Trophoblast cell (in vitro differentiated cells and primary cell): ENCODE measurements around the gene AHSG.

ENCODE experiments used
- DNase-seq, 2 donors: peaks; one replicate each; pipeline ENCODE4 v3.0.0-alpha.2; 2016
- H2AFZ ChIP-seq: 2 replicates; pipeline ENCODE4 v1.6.1; 2013; ENCODE audit warnings: low read length, moderate library complexity, mild to moderate bottlenecking; ENCODE audit not compliant: insufficient read depth, poor library complexity
- H2AK5ac ChIP-seq: 2 replicates; pipeline ENCODE4 v1.6.1; 2013; ENCODE audit warnings: mild to moderate bottlenecking, low read length
- H2BK120ac ChIP-seq: 2 replicates; pipeline ENCODE4 v1.6.1; 2013; ENCODE audit warnings: low read length, mild to moderate bottlenecking, moderate library complexity; ENCODE audit not compliant: insufficient read depth, poor library complexity
- H2BK12ac ChIP-seq: 2 replicates; pipeline ENCODE4 v1.6.1; 2013; ENCODE audit warnings: mild to moderate bottlenecking, low read length, moderate library complexity
- H2BK5ac ChIP-seq: 2 replicates; pipeline ENCODE4 v1.6.1; 2013; ENCODE audit warnings: low read length, low read depth, moderate library complexity, mild to moderate bottlenecking; ENCODE audit not compliant: poor library complexity
- H3K14ac ChIP-seq: 2 replicates; pipeline ENCODE4 v1.6.1; 2013; ENCODE audit warnings: mild to moderate bottlenecking, low read length
- H3K18ac ChIP-seq: 2 replicates; pipeline ENCODE4 v1.6.1; 2013; ENCODE audit warnings: mild to moderate bottlenecking, low read length
- H3K23ac ChIP-seq: 2 replicates; pipeline ENCODE4 v1.6.1; 2013; ENCODE audit warnings: low read length
- H3K27ac ChIP-seq: 2 replicates; pipeline ENCODE4 v1.5.1; 2013; ENCODE audit warnings: low read depth, mild to moderate bottlenecking, inconsistent platforms, low read length, moderate library complexity
- H3K27me3 ChIP-seq: 2 replicates; pipeline ENCODE4 v1.6.1; 2013; ENCODE audit warnings: inconsistent platforms, mild to moderate bottlenecking, low read length, moderate library complexity; ENCODE audit not compliant: insufficient read depth
- H3K36me3 ChIP-seq, 2 experiments: 1 replicate in 1 of 2; 2 replicates in 1 of 2; pipeline ENCODE4 v1.6.1; 2013; ENCODE audit warnings: low read length in 2 of 2, mild to moderate bottlenecking in 2 of 2, moderate library complexity in 1 of 2; ENCODE audit not compliant: insufficient read depth in 2 of 2, control insufficient read depth in 1 of 2
- H3K4ac ChIP-seq: 2 replicates; pipeline ENCODE4 v1.6.1; 2013; ENCODE audit warnings: low read depth, mild to moderate bottlenecking, low read length, moderate library complexity
- H3K4me1 ChIP-seq, 2 experiments: 1 replicate in 1 of 2; 2 replicates in 1 of 2; pipeline ENCODE4 v1.6.1; 2013; ENCODE audit warnings: low read length in 2 of 2, mild to moderate bottlenecking in 2 of 2, moderate library complexity in 1 of 2; ENCODE audit not compliant: insufficient read depth in 2 of 2, control insufficient read depth in 1 of 2
- H3K4me2 ChIP-seq: 2 replicates; pipeline ENCODE4 v1.6.1; 2013; ENCODE audit warnings: inconsistent platforms, mild to moderate bottlenecking, low read length, moderate library complexity
- H3K4me3 ChIP-seq: 2 replicates; pipeline ENCODE4 v1.5.1; 2013; ENCODE audit warnings: mild to moderate bottlenecking, low read depth, low read length, inconsistent platforms
- H3K79me1 ChIP-seq: one replicate; pipeline ENCODE4 v1.6.1; 2013; ENCODE audit warnings: low read length
- H3K79me2 ChIP-seq: 2 replicates; pipeline ENCODE4 v1.6.1; 2013; ENCODE audit warnings: low read length, mild to moderate bottlenecking; ENCODE audit not compliant: control insufficient read depth, insufficient read depth, poor library complexity
- H3K9ac ChIP-seq: 2 replicates; pipeline ENCODE4 v1.6.1; 2013; ENCODE audit warnings: mild to moderate bottlenecking, low read length
- H3K9me3 ChIP-seq: 2 replicates; pipeline ENCODE4 v1.6.1; 2013; ENCODE audit warnings: low read depth, mild to moderate bottlenecking, control low read depth, inconsistent platforms, low read length; ENCODE audit not compliant: insufficient read depth
- H4K12ac ChIP-seq: 2 replicates; pipeline ENCODE4 v1.6.1; 2013; ENCODE audit warnings: low read depth, mild to moderate bottlenecking, low read length, moderate library complexity
- H4K8ac ChIP-seq: 2 replicates; pipeline ENCODE4 v1.6.1; 2013; ENCODE audit warnings: low read depth, mild to moderate bottlenecking, low read length, moderate library complexity
- H4K91ac ChIP-seq: one replicate; pipeline ENCODE4 v1.6.1; 2013; ENCODE audit warnings: low read depth, mild to moderate bottlenecking, low read length, moderate library complexity
- WGBS: extraction: QIAGEN DNeasy Blood & Tissue Kit; methylation state at CpG from one replicate; pipeline ENCODE4 v1.1.7; 2013; ENCODE audit warnings: missing lambda C conversion rate; ENCODE audit not compliant: insufficient read length, insufficient coverage; ENCODE audit errors: extremely low coverage; 5-methylcytosine and 5-hydroxymethylcytosine counted together

Gene AHSG

DNA sequence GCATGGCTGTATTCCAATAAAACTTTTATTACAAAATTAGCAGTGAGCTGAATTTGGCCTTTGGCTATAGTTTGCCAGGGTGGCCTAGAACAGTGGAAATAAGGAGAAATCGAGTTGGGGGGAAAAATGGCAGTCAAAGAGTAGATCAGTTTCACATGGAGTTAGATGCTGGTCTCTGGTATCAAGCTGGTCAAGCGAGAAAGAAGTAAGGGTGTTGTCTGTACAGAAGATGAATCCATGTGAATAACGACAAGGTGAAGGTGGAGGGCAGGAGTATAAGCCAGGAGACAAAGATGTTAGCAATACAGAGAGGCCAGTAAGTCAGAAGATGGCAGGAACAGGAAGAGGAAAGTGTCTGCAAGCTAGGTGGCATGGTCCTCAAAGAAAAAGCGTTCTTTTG is 11.7 kb downstream of the AHSG start:
- WGBS, result no CpG with 5 or more reads among the region's 4 CpGs

DNA sequence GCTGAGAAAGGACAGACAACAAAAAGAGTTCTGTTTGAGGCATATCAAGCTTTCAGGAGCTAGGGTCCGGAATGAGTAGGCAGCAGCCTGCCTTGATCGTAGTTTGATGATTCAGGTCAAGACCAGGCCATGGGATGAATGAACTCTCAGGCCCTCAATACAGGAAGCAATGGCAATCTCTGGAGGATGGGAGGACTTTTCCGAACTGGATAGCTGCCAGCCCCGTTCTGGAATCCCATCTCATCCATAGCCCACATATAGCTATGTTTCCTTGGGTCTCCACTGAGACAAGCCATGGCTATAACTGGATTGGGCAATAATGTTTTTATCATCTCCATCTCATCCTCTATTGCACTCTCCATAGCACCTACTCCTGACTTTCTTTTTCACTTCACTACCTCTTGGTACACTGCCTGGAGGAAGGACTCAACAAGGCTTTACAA is 12.8 kb downstream of the AHSG start:
- no peak overlapping the region for H2BK120ac ChIP-seq

More for the DNA sequence above, 11.7 kb downstream of the AHSG start:
- Histone ChIP-seq H4K91ac (no peak overlapping the region), H3K27me3 (no peaks in the 10 kb centered on the region), H3K9me3 (no peaks in the 10 kb centered on the region), H3K9ac (no peak overlapping the region), H4K12ac (no peak overlapping the region), H2AFZ (no peak overlapping the region), H2BK5ac (no peak overlapping the region), H2AK5ac (no peak overlapping the region), H4K8ac (no peak overlapping the region), H3K4ac (no peak overlapping the region), H3K79me1 (no peaks in the 10 kb centered on the region), H3K79me2 (no peaks in the 10 kb centered on the region), H3K36me3 (no peaks in the 10 kb centered on the region), H2BK12ac (no peak overlapping the region), H3K23ac (peak overlapping the region; percentile 97), H3K4me1 (no peaks in the 10 kb centered on the region), H3K27ac (no peak overlapping the region), H2BK120ac (no peak overlapping the region), H3K4me2 (no peak overlapping the region), H3K14ac (no peak overlapping the region), H3K18ac (no peak overlapping the region), H3K4me3 (no peak overlapping the region)
- no peak for DNase-seq

DNA sequence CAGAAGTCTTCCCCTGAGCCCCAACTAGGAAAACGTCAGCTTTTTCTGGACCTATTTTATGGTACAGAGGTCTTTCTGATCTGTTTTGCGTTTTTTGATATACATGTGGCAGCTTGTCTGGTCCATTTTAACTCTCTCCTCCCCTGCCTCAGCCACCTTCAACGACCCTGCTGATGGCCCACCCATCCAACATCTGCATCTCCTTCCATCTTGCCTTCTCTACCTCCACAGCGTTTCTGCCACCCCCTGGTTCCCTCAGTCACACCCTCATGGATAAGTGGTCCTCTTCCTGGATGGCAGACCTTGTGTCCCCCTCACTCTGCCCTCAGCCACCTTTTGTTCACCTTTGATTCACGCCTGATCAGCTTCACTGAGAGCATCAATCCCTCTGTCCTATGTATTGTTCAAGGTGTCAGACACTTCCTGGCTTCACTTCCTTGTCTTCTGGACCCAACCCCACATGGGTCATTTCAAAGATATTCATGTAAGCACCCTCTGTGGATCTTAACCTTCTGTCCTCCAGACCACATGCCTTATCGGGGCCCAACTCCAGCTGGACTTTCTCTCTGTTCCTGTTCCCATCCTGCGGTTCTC is 13.5 kb downstream of the AHSG start:
- H3K23ac ChIP-seq, result no peak overlapping the region
- no peak overlapping the region for H3K14ac ChIP-seq
- no peak overlapping the region for H4K12ac ChIP-seq
- no peaks in the 10 kb centered on the region for H3K9me3 ChIP-seq
- no peaks in the 10 kb centered on the region for H3K4me1 ChIP-seq
- H3K18ac ChIP-seq, result no peak overlapping the region
- H3K4ac ChIP-seq, result no peak overlapping the region
- H3K79me2 ChIP-seq, result no peaks in the 10 kb centered on the region
- H3K36me3 ChIP-seq, result no peaks in the 10 kb centered on the region
- H3K27me3 ChIP-seq, result no peaks in the 10 kb centered on the region
- H3K27ac ChIP-seq, result no peak overlapping the region
- H3K4me3 ChIP-seq, result no peak overlapping the region
- H4K91ac ChIP-seq, result no peak overlapping the region
- WGBS, result no CpG with 5 or more reads among the region's 7 CpGs
- H2BK120ac ChIP-seq, result no peak overlapping the region
- H3K9ac ChIP-seq, result no peak overlapping the region
- DNase-seq, result no peak
- H2AK5ac ChIP-seq, result no peak overlapping the region
- H3K4me2 ChIP-seq, result no peak overlapping the region
- H2BK5ac ChIP-seq, result no peak overlapping the region
- no peaks in the 10 kb centered on the region for H3K79me1 ChIP-seq
- no peak overlapping the region for H4K8ac ChIP-seq
- no peak overlapping the region for H2BK12ac ChIP-seq
- no peak overlapping the region for H2AFZ ChIP-seq

More for the DNA sequence above, 12.8 kb downstream of the AHSG start:
- Histone ChIP-seq H3K27ac (no peak overlapping the region), H3K9ac (no peak overlapping the region), H3K4me2 (no peak overlapping the region), H4K12ac (no peak overlapping the region), H4K91ac (no peak overlapping the region), H4K8ac (no peak overlapping the region), H2BK12ac (no peak overlapping the region), H3K79me1 (no peaks in the 10 kb centered on the region), H3K27me3 (no peaks in the 10 kb centered on the region), H3K18ac (no peak overlapping the region), H2BK5ac (no peak overlapping the region), H2AFZ (no peak overlapping the region), H3K4me3 (no peak overlapping the region), H3K14ac (no peak overlapping the region), H3K36me3 (no peaks in the 10 kb centered on the region), H3K23ac (no peak overlapping the region), H3K4ac (no peak overlapping the region), H3K4me1 (no peaks in the 10 kb centered on the region), H3K9me3 (no peaks in the 10 kb centered on the region), H3K79me2 (no peaks in the 10 kb centered on the region), H2AK5ac (no peak overlapping the region)
- no peak for DNase-seq
- WGBS, result no CpG with 5 or more reads among the region's 4 CpGs

DNA sequence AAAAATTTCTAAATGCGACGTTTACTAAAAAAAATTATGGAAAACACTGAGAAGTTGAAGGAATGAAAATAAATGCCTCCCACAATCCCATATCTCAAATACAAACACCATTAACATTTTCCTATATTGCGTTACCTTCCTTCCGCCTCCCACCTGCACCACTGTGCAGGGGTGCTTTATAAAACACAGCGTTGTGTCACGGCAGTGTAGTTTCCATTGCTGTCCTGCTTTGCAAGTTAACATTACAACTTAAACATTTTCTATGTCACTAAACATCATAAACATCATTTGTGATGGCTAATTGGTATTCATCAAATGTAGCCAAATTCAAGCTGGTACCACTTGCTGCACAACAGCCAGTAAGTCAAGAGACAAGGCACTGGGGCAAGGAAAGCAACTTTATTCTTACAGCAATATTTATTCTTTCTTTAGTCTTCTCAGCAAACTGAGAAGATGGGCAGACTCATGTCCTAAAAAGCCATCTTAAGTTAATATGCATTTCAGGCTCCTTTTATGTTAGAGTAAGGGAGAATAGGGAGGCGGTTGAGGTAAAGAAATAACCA is 15.1 kb downstream of the AHSG start:
- Histone ChIP-seq H3K18ac (no peak overlapping the region), H3K36me3 (no peaks in the 10 kb centered on the region), H3K79me1 (no peaks in the 10 kb centered on the region), H4K91ac (no peak overlapping the region), H2BK5ac (no peak overlapping the region), H3K4me3 (no peak overlapping the region), H3K4me2 (no peak overlapping the region), H3K9ac (no peak overlapping the region), H4K8ac (no peak overlapping the region), H2AFZ (no peak overlapping the region), H4K12ac (no peak overlapping the region), H3K14ac (no peak overlapping the region), H3K23ac (no peak overlapping the region), H3K27ac (no peak overlapping the region), H3K79me2 (no peaks in the 10 kb centered on the region), H3K27me3 (no peaks in the 10 kb centered on the region), H2AK5ac (no peak overlapping the region), H3K4me1 (no peaks in the 10 kb centered on the region), H3K4ac (no peak overlapping the region), H2BK12ac (no peak overlapping the region), H2BK120ac (no peak overlapping the region), H3K9me3 (no peaks in the 10 kb centered on the region)
- no peak for DNase-seq
- 100% methylated on average over 2 of the region's 7 CpGs for WGBS
